Gastroesophageal sphincter (tissue), 3 donors: ENCODE data around the gene OTOG.

Source experiments
- CTCF ChIP-seq, 4 experiments: fragments of 200-600 bp in 2 of 4; fragments of 450-650 bp in 2 of 4; sonication (generic) in 1 of 4; IDR thresholded peaks; one replicate each; pipeline ENCODE4 v1.5.1; 2017 to 2019; ENCODE audit warnings: antibody characterized with exemption in 4 of 4, mild to moderate bottlenecking in 2 of 4, moderate library complexity in 2 of 4
- EP300 ChIP-seq: sonication (generic); formaldehyde crosslinking; IDR thresholded peaks from one replicate; pipeline ENCODE4 v1.6.1; 2017; ENCODE audit warnings: antibody characterized with exemption, mild to moderate bottlenecking
- POLR2AphosphoS5 ChIP-seq: sonication (generic); formaldehyde crosslinking; IDR thresholded peaks from one replicate; pipeline ENCODE4 v1.6.1; 2017; ENCODE audit warnings: antibody characterized with exemption

GRCh38 chr11:17590463-17590862 lies 43.4 kb downstream of the OTOG start:
- no peak for TF ChIP-seq CTCF (IDR thresholded peaks at IDR 0.05)
- no peak for TF ChIP-seq EP300
- TF ChIP-seq POLR2AphosphoS5 = no peak
